H1 (cell line): ENCODE results near the gene TMEM272. TPM values are rescaled to one million over a fixed set of nuclear protein-coding genes. Genes with fewer than 3 reads are reported as not detected.

Experiments used
- CTCF ChIA-PET: fragments of 300-600 bp; sonication (Branson Sonifier 250); formaldehyde crosslinking; loops from one replicate; lab custom pipeline; 2021; ENCODE audit not compliant: partially characterized antibody; lab: Charles Lee
- POLR2A ChIA-PET: fragments of 300-600 bp; sonication (Branson Sonifier 250); formaldehyde crosslinking; loops from one replicate; lab custom pipeline; 2021; ENCODE audit warnings: inconsistent platforms; ENCODE audit not compliant: partially characterized antibody; lab: Charles Lee
- DNase-seq, 2 experiments: peaks; one replicate each; pipeline versions ENCODE4 v3.0.0 to v3.0.0-alpha.2; 2010 to 2022; ENCODE audit warnings: low spot score in 2 of 2, low read depth in 1 of 2, mixed read lengths in 1 of 2
- FAIRE-seq: peaks from 2 replicates; lab custom pipeline; 2011; peaks lifted over from hg19 to GRCh38; lab: Jason Lieb, UNC
- H2AFZ ChIP-seq: 2 replicates; pipeline ENCODE4 v1.8.1; 2012; ENCODE audit warnings: low read length, inconsistent platforms
- H2AK5ac ChIP-seq: 2 replicates; pipeline ENCODE4 v1.6.1; 2013; ENCODE audit warnings: low read depth, low read length
- H2BK120ac ChIP-seq: replicated peaks from 2 replicates; pipeline ENCODE3; 2013; ENCODE audit warnings: low read depth, low read length, inconsistent platforms
- H2BK12ac ChIP-seq: 2 replicates; pipeline ENCODE4 v1.6.1; 2013; ENCODE audit warnings: low read depth, low read length
- H2BK15ac ChIP-seq: 2 replicates; pipeline ENCODE4 v1.6.1; 2013; ENCODE audit warnings: low read length
- H2BK20ac ChIP-seq: 2 replicates; pipeline ENCODE4 v1.6.1; 2013; ENCODE audit warnings: low read length
- H2BK5ac ChIP-seq: 2 replicates; pipeline ENCODE4 v1.6.1; 2013; ENCODE audit warnings: low read depth, low read length
- H3K14ac ChIP-seq: 2 replicates; pipeline ENCODE4 v1.6.1; 2013; ENCODE audit warnings: inconsistent platforms; ENCODE audit not compliant: insufficient read length
- H3K18ac ChIP-seq: 2 replicates; pipeline ENCODE4 v1.6.1; 2013; ENCODE audit warnings: low read length; ENCODE audit errors: extremely low read depth
- H3K23ac ChIP-seq: 2 replicates; pipeline ENCODE4 v1.6.1; 2013; ENCODE audit warnings: inconsistent platforms; ENCODE audit not compliant: insufficient read length
- H3K23me2 ChIP-seq: 2 replicates; pipeline ENCODE4 v1.6.1; 2013; ENCODE audit warnings: low read depth, low read length
- H3K27ac ChIP-seq: 2 replicates; pipeline ENCODE4 v1.6.1; 2011; ENCODE audit warnings: low read depth, low read length, inconsistent platforms
- H3K27me3 ChIP-seq, 4 experiments: replicated peaks in 1 of 4; 1 replicate in 1 of 4; 2 replicates in 3 of 4; pipeline versions ENCODE4 v1.6.1 to v1.8.1; 2011 to 2013; ENCODE audit warnings: low read length in 3 of 4, mild to moderate bottlenecking in 3 of 4, inconsistent platforms in 2 of 4, mixed read lengths in 2 of 4, moderate library complexity in 1 of 4; ENCODE audit not compliant: control insufficient read depth in 3 of 4, insufficient read depth in 3 of 4; ENCODE audit errors: extremely low read depth in 1 of 4
- H3K36me3 ChIP-seq, 4 experiments: 2 replicates each; pipeline versions ENCODE4 v1.6.1 to v1.8.1; 2011 to 2013; ENCODE audit warnings: mild to moderate bottlenecking in 4 of 4, low read length in 3 of 4, moderate library complexity in 2 of 4, control low read depth in 1 of 4, inconsistent platforms in 1 of 4; ENCODE audit not compliant: insufficient read depth in 4 of 4, control insufficient read depth in 2 of 4
- H3K4ac ChIP-seq: replicated peaks from 2 replicates; pipeline ENCODE3; 2013; ENCODE audit warnings: low read length, low read depth, mixed read lengths, inconsistent platforms; ENCODE audit not compliant: insufficient read length
- H3K4me1 ChIP-seq, 4 experiments: replicated peaks in 1 of 4; 1 replicate in 1 of 4; 2 replicates in 3 of 4; pipeline versions ENCODE4 v1.6.1 to v1.8.1; 2011 to 2013; ENCODE audit warnings: low read length in 3 of 4, inconsistent platforms in 2 of 4, mixed read lengths in 1 of 4; ENCODE audit not compliant: insufficient read depth in 4 of 4, control insufficient read depth in 3 of 4
- H3K4me2 ChIP-seq, 2 experiments: 2 replicates each; pipeline versions ENCODE4 v1.6.1 to v1.8.1; 2011 to 2013; ENCODE audit warnings: low read depth in 2 of 2, low read length in 2 of 2, control low read depth in 1 of 2, inconsistent platforms in 1 of 2, mild to moderate bottlenecking in 1 of 2; ENCODE audit not compliant: insufficient read depth in 1 of 2
- H3K4me3 ChIP-seq, 4 experiments: fragments of 200-600, 300-600 bp in 1 of 4; sonication (generic), shearing (Covaris generic), sonication (Bioruptor Twin) in 1 of 4; 2 replicates each; pipeline versions ENCODE4 v1.5.1 to v1.8.1; 2011 to 2016; ENCODE audit warnings: low read length in 4 of 4, low read depth in 3 of 4, control low read depth in 2 of 4, inconsistent platforms in 2 of 4, mild to moderate bottlenecking in 2 of 4, mixed read lengths in 1 of 4, moderate library complexity in 1 of 4; ENCODE audit not compliant: insufficient read depth in 2 of 4; ENCODE audit errors: extremely low read depth in 1 of 4
- H3K56ac ChIP-seq: replicated peaks from 2 replicates; pipeline ENCODE3; 2013; ENCODE audit warnings: low read depth, mild to moderate bottlenecking, mixed read lengths, low read length, inconsistent platforms; ENCODE audit not compliant: insufficient read length
- H3K79me1 ChIP-seq: 2 replicates; pipeline ENCODE4 v1.6.1; 2013; ENCODE audit warnings: low read depth, low read length, control low read depth
- H3K79me2 ChIP-seq, 2 experiments: 2 replicates each; pipeline versions ENCODE4 v1.6.1 to v1.8.1; 2012 to 2013; ENCODE audit warnings: low read length in 2 of 2, mild to moderate bottlenecking in 2 of 2, inconsistent platforms in 1 of 2; ENCODE audit not compliant: insufficient read depth in 2 of 2, control insufficient read depth in 1 of 2
- H3K9ac ChIP-seq, 4 experiments: replicated peaks in 1 of 4; 1 replicate in 1 of 4; 2 replicates in 3 of 4; pipeline versions ENCODE4 v1.6.1 to v1.8.1; 2011 to 2013; ENCODE audit warnings: low read depth in 3 of 4, low read length in 3 of 4, control low read depth in 2 of 4, mild to moderate bottlenecking in 2 of 4, moderate library complexity in 2 of 4, inconsistent platforms in 1 of 4; ENCODE audit errors: extremely low read depth in 1 of 4
- H3K9me3 ChIP-seq, 2 experiments: 2 replicates each; pipeline versions ENCODE4 v1.6.1 to v1.8.1; 2012 to 2013; ENCODE audit warnings: mild to moderate bottlenecking in 2 of 2, moderate library complexity in 2 of 2, control low read depth in 1 of 2, inconsistent platforms in 1 of 2, low read depth in 1 of 2, low read length in 1 of 2, mixed read lengths in 1 of 2; ENCODE audit not compliant: insufficient read depth in 2 of 2
- H4K20me1 ChIP-seq, 2 experiments: replicated peaks in 1 of 2; 2 replicates each; pipeline versions ENCODE3 to v1.8.1; 2011 to 2013; ENCODE audit warnings: inconsistent platforms in 2 of 2, low read length in 2 of 2, mild to moderate bottlenecking in 1 of 2; ENCODE audit not compliant: insufficient read depth in 2 of 2, control insufficient read depth in 1 of 2
- H4K5ac ChIP-seq: 2 replicates; pipeline ENCODE4 v1.6.1; 2013; ENCODE audit warnings: low read length, low read depth, mixed read lengths, inconsistent platforms; ENCODE audit not compliant: insufficient read length
- H4K8ac ChIP-seq: 2 replicates; pipeline ENCODE4 v1.8.0; 2013; ENCODE audit warnings: mild to moderate bottlenecking, moderate library complexity, low read length, inconsistent platforms; ENCODE audit not compliant: insufficient read depth; ENCODE audit errors: extremely low read depth
- H4K91ac ChIP-seq: replicated peaks from 2 replicates; pipeline ENCODE3; 2013; ENCODE audit warnings: low read length, mixed read lengths, inconsistent platforms; ENCODE audit not compliant: insufficient read length
- ATF3 ChIP-seq: IDR thresholded peaks from 2 replicates; pipeline ENCODE4 v1.6.1; 2011; ENCODE audit warnings: low read depth, mild to moderate bottlenecking, low read length; ENCODE audit not compliant: insufficient read depth
- BACH1 ChIP-seq: IDR thresholded peaks from 2 replicates; pipeline ENCODE4 v1.6.1; 2012; ENCODE audit warnings: low read length, improper control_type of control experiment
- CHD2 ChIP-seq: IDR thresholded peaks from 2 replicates; pipeline ENCODE4 v1.6.1; 2012; ENCODE audit warnings: low read length, improper control_type of control experiment
- EZH2 ChIP-seq: fragments of 200-600 bp; sonication (generic); IDR thresholded peaks from 2 replicates; pipeline ENCODE4 v1.7.1; 2012; ENCODE audit warnings: low read depth, mild to moderate bottlenecking, moderate library complexity, low read length, inconsistent platforms; ENCODE audit not compliant: severe bottlenecking
- POLR2AphosphoS5 ChIP-seq: IDR thresholded peaks from 2 replicates; pipeline ENCODE4 v1.6.1; 2011; ENCODE audit warnings: low read depth, low read length
- RFX5 ChIP-seq: IDR thresholded peaks from 2 replicates; pipeline ENCODE4 v1.6.1; 2011; ENCODE audit warnings: low read depth, low read length, improper control_type of control experiment, borderline replicate concordance
- SAP30 ChIP-seq: fragments of 300-600 bp; sonication (generic); IDR thresholded peaks from 2 replicates; pipeline ENCODE4 v1.7.1; 2012; ENCODE audit warnings: low read length, moderate library complexity, mild to moderate bottlenecking, inconsistent platforms; ENCODE audit not compliant: insufficient read depth, insufficient replicate concordance
- SP1 ChIP-seq: IDR thresholded peaks from 2 replicates; pipeline ENCODE4 v1.6.1; 2011; ENCODE audit warnings: low read depth, low read length
- SP2 ChIP-seq: IDR thresholded peaks from 2 replicates; pipeline ENCODE4 v1.6.1; 2012; ENCODE audit warnings: mild to moderate bottlenecking, low read length, inconsistent platforms
- SUZ12 ChIP-seq: fragments of 200-600 bp; sonication (generic); IDR thresholded peaks from 2 replicates; pipeline ENCODE4 v1.6.1; 2012; ENCODE audit warnings: mild to moderate bottlenecking, inconsistent platforms, low read length, moderate library complexity, mixed read lengths
- WGBS, 2 experiments: shearing (Covaris generic) in 1 of 2; methylation state at CpG; one replicate each; pipeline versions ENCODE4 v1.1.6 to v1.1.7; 2013 to 2015; ENCODE audit warnings: low lambda C conversion rate in 2 of 2, mixed read lengths in 2 of 2, inconsistent platforms in 1 of 2, low coverage in 1 of 2, missing lambda C conversion rate in 1 of 2; ENCODE audit not compliant: insufficient replicate concordance in 2 of 2, insufficient coverage in 1 of 2, insufficient read length in 1 of 2; ENCODE audit errors: extremely low coverage in 1 of 2, missing lambda C conversion rate in 1 of 2; 5-methylcytosine and 5-hydroxymethylcytosine counted together
- polyA plus RNA-seq, 7 experiments: library from polyadenylated mRNA; depleted of rRNA in 3 of 7; stranded (reverse) in 5 of 7; unstranded in 2 of 7; fragments of >200 nt in 5 of 7; fragments of 200-250 nt in 2 of 7; gene quantifications; 1 replicate in 5 of 7; 2 replicates in 1 of 7; 4 replicates in 1 of 7; pipeline versions ENCODE4 v1.2.1 to v1.2.3, GENCODE V29; 2011 to 2013; ENCODE audit warnings: missing spikeins in 2 of 7, mixed read lengths in 2 of 7
- total RNA-seq: library from RNA; stranded (reverse); fragmentation: NEBNext Ultra II Directional; extraction: Animal tissue kit (Norgen Biotek cat#: 25700); gene quantifications from 2 replicates; pipeline ENCODE4 v1.2.1, GENCODE V29; 2021

Gene TMEM272
- total and polyA plus RNA-seq, 2 of the 8 experiments (the other 6 are each of a cell fraction or from before 2014, with no cell fraction given): 0.05 TPM; not detected in 1

GRCh38 chr13:51882570-51883225 is 37.7 kb upstream of the TMEM272 start:
- no peak overlapping the region for H3K4ac ChIP-seq
- no peaks in the 10 kb centered on the region for H3K9me3 ChIP-seq
- H3K56ac ChIP-seq: no peak overlapping the region
- H3K36me3 ChIP-seq: no peaks in the 10 kb centered on the region
- H2AK5ac ChIP-seq: no peak overlapping the region
- H2BK12ac ChIP-seq: no peak overlapping the region
- H2BK5ac ChIP-seq: no peak overlapping the region
- ChIA-PET POLR2A (no interaction called here), CTCF (interaction anchor here (0.5 to 7.3 kb wide), 8 partner anchors 12 to 861 kb away, joined by 3 to 57 read pairs (median 4); no protein-coding TSS in a partner anchor)
- no peak overlapping the region; the same call in 1 of the 2 replicates for H4K8ac ChIP-seq
- no peak overlapping the region for H3K23ac ChIP-seq
- H3K79me2 ChIP-seq: no peaks in the 10 kb centered on the region
- no peak overlapping the region for H2BK120ac ChIP-seq
- TF ChIP-seq POLR2AphosphoS5 (no peak), ATF3 (no peak), BACH1 (no peak), EZH2 (no peak), RFX5 (no peak), SAP30 (no peak), SUZ12 (no peak), CHD2 (no peak), SP1 (no peak), SP2 (no peak)
- H4K91ac ChIP-seq: no peak overlapping the region
- FAIRE-seq (no peak), DNase-seq (peak in 1 of 2 experiments; percentile 22)
- no peak overlapping the region for H3K4me3 ChIP-seq
- H3K23me2 ChIP-seq: no peaks in the 10 kb centered on the region
- no peak overlapping the region for H3K14ac ChIP-seq
- H3K18ac ChIP-seq: no peak overlapping the region
- H2BK20ac ChIP-seq: no peak overlapping the region
- H2BK15ac ChIP-seq: no peak overlapping the region
- H3K79me1 ChIP-seq: no peaks in the 10 kb centered on the region
- H4K5ac ChIP-seq: no peak overlapping the region
- no peaks in the 10 kb centered on the region for H3K27me3 ChIP-seq
- H2AFZ ChIP-seq: no peak overlapping the region
- WGBS, 2 experiments: 94% methylated on average over 6 of the region's 6 CpGs; no CpG with 5 or more reads in 1 of the 2 experiments
- no peak overlapping the region for H3K9ac ChIP-seq
- no peak overlapping the region for H3K4me2 ChIP-seq
- no peaks in the 10 kb centered on the region for H4K20me1 ChIP-seq
- no peaks in the 10 kb centered on the region for H3K4me1 ChIP-seq
- no peak overlapping the region for H3K27ac ChIP-seq
